Measurements from ENCODE around the gene ARL8B. TPM values are rescaled to one million over a fixed set of nuclear protein-coding genes. Genes with fewer than 3 reads are reported as not detected.

The ARL8B gene
- total RNA-seq, 4 donors from 2014 or later, result 22.8 to 80.2 (median 51.2) TPM

DNA sequence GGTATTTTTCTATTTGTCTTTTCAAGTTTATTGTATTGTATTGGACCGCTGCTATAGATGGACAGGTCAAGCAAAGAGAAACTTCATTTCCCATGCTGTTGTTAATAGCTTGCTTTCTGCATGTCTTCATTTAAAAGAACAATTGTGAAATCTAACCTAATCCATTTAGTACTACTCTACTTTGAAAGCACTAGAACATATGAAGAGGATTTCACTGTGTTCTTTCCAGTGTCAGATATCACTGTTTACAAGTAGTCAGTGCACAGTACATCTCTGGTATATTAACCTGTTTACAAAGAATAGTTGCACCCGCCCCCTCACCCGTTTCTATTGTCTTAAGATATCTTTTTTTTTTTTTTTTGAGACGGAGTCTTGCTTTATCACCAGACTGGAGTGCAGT lies 43.6 kb downstream of the ARL8B start:
- Histone ChIP-seq H3K27me3 (no peaks in the 10 kb centered on the region), H3K27ac (no peak overlapping the region), H3K4me3 (no peak overlapping the region), H3K36me3 (no peaks in the 10 kb centered on the region), H3K4me1 (no peaks in the 10 kb centered on the region), H3K9me3 (no peaks in the 10 kb centered on the region)
- no peak for DNase-seq
- TF ChIP-seq POLR2A (IDR thresholded peaks at IDR 0.05), result no peak
- TF ChIP-seq, protein P1, sequence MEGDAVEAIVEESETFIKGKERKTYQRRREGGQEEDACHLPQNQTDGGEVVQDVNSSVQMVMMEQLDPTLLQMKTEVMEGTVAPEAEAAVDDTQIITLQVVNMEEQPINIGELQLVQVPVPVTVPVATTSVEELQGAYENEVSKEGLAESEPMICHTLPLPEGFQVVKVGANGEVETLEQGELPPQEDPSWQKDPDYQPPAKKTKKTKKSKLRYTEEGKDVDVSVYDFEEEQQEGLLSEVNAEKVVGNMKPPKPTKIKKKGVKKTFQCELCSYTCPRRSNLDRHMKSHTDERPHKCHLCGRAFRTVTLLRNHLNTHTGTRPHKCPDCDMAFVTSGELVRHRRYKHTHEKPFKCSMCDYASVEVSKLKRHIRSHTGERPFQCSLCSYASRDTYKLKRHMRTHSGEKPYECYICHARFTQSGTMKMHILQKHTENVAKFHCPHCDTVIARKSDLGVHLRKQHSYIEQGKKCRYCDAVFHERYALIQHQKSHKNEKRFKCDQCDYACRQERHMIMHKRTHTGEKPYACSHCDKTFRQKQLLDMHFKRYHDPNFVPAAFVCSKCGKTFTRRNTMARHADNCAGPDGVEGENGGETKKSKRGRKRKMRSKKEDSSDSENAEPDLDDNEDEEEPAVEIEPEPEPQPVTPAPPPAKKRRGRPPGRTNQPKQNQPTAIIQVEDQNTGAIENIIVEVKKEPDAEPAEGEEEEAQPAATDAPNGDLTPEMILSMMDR (IDR thresholded peaks at IDR 0.05), result no peak
- intact Hi-C loops (cut with DNase I; ENCODE audit: low total_unique reads), result no loop called here

DNA sequence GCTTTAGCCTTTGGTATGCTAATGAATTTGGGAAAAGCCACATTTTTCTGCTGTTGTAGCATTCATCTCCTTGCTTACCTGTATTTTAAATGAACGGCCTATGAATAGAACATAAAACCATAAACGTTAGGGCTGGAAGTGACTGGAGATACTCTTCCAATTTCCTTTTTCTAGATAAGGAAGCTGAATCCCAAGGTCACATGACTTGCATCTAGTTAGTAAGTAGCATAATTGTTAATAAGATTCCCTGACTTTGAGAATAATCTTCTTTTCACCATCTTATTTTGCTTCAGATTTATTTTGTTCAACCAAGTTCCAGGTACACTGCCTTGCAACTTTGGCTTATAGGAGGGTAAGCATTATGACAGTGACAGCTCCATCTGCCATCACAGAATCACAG lies 44.8 kb downstream of the ARL8B start:
- TF ChIP-seq POLR2A (IDR thresholded peaks at IDR 0.05), result no peak
- TF ChIP-seq, protein P1 (IDR thresholded peaks at IDR 0.05), result no peak
- Histone ChIP-seq H3K4me3 (no peak overlapping the region), H3K27ac (no peak overlapping the region), H3K9me3 (no peaks in the 10 kb centered on the region), H3K27me3 (no peaks in the 10 kb centered on the region), H3K36me3 (peaks cover 0 to 4% of the 10 kb centered on the region in 2 donors), H3K4me1 (no peaks in the 10 kb centered on the region)
- intact Hi-C loops (cut with DNase I; ENCODE audit: low total_unique reads), result no loop called here
- DNase-seq, result no peak

- TF ChIP-seq, protein P1 (IDR thresholded peaks at IDR 0.05), result no peak
- no peak for TF ChIP-seq POLR2A (IDR thresholded peaks at IDR 0.05)
- H3K27me3 ChIP-seq, result no peaks in the 10 kb centered on the region
- H3K9me3 ChIP-seq, result no peaks in the 10 kb centered on the region
- intact Hi-C loops (cut with DNase I; ENCODE audit: low total_unique reads), result no loop called here
- peaks cover 0 to 4% of the 10 kb centered on the region in 2 donors for H3K36me3 ChIP-seq
- H3K27ac ChIP-seq, result no peak overlapping the region
- no peak overlapping the region for H3K4me3 ChIP-seq
- H3K4me1 ChIP-seq, result no peaks in the 10 kb centered on the region
- DNase-seq, result no peak
Measured at GRCh38 chr3:5168110-5168509, 46.0 kb downstream of the ARL8B start.

DNA sequence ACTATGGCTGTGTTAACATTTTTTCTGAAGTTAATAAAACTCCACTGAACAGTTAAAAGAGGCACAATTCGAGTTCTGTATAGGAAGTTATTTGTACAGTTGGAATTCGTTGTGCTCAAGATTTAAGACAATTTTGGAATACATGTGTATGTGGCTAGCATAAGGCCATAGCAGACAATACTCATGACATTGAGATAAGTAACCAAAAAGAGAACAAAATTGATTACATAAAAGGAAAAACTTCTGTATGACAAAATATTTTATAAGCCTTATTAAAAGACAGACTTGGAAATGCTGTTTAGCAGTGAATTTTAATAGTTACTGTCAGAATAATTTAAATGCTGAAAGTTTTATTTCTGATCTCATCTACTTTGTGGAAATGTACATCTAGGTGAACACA lies 47.7 kb downstream of the ARL8B start:
- TF ChIP-seq, protein P1 (IDR thresholded peaks at IDR 0.05), result no peak
- TF ChIP-seq POLR2A (IDR thresholded peaks at IDR 0.05), result no peak
- intact Hi-C loops (cut with DNase I; ENCODE audit: low total_unique reads), result no loop called here
- H3K27ac ChIP-seq, result no peak overlapping the region
- H3K4me1 ChIP-seq, result no peaks in the 10 kb centered on the region
- H3K36me3 ChIP-seq, result peaks cover 0 to 4% of the 10 kb centered on the region in 2 donors
- H3K27me3 ChIP-seq, result no peaks in the 10 kb centered on the region
- H3K4me3 ChIP-seq, result no peak overlapping the region
- DNase-seq, result no peak
- no peaks in the 10 kb centered on the region for H3K9me3 ChIP-seq

DNA sequence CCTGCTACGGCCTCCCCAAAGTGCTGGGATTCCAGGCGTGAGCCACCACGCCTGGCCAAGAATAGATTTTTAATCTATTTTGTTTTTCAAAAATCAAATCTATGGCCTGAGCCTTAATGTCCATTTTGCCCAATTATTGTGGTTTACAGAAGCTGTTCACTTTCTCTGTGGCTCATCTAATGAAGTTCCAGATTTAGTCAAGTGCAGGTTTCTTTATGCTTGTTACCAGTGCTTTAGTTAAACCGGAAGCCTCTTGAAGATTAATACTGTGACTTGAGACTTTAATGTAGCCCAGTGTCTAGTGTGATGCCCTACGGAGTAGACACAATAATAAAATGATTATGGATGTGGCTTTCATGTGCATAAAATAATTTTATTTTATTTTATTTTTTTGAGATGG lies 48.9 kb downstream of the ARL8B start:
- no peak for DNase-seq
- TF ChIP-seq, protein P1 (IDR thresholded peaks at IDR 0.05), result no peak
- TF ChIP-seq POLR2A (IDR thresholded peaks at IDR 0.05), result no peak
- Histone ChIP-seq H3K4me3 (no peak overlapping the region), H3K4me1 (no peaks in the 10 kb centered on the region), H3K27ac (no peak overlapping the region), H3K9me3 (no peaks in the 10 kb centered on the region), H3K36me3 (peaks cover 0 to 4% of the 10 kb centered on the region in 2 donors), H3K27me3 (no peaks in the 10 kb centered on the region)
- intact Hi-C loops (cut with DNase I; ENCODE audit: low total_unique reads), result no loop called here
